Measurements from ENCODE around the gene ATP11A. TPM values are rescaled to one million over a fixed set of nuclear protein-coding genes. Genes with fewer than 3 reads are reported as not detected.

Gene ATP11A
- total RNA-seq, 1 experiment from 2014 or later = 65.3 TPM

GRCh38 chr13:112742583-112742982 is 52.7 kb downstream of the ATP11A start:
- H2AFZ ChIP-seq (ENCODE audit: low read length) = no peak overlapping the region
- no peak overlapping the region for H3K23ac ChIP-seq (ENCODE audit: insufficient read length, low read depth, low read length)
- DNase-seq = no peak
- peaks cover 0 to 3% (median 0%) of the 10 kb centered on the region in 3 experiments; a peak in 2 of 7 replicates for H3K36me3 Mint-ChIP-seq (ENCODE audit: insufficient read depth in 1 of 3, low read depth in 3 of 3)
- no peak overlapping the region for H3K4ac ChIP-seq (ENCODE audit: low read depth, low read length)
- peaks cover 13% of the 10 kb centered on the region; the same call in 1 of the 2 replicates for H3K4me1 ChIP-seq (ENCODE audit: insufficient read depth, low read length)
- no peaks in the 10 kb centered on the region for H3K79me1 ChIP-seq (ENCODE audit: insufficient read depth, low read depth, low read length, poor library complexity, severe bottlenecking)
- H3K79me2 ChIP-seq (ENCODE audit: insufficient read depth, low read length) = peaks cover 8% of the 10 kb centered on the region; the same call in 1 of the 2 replicates
- no peak overlapping the region for H3T11ph ChIP-seq (ENCODE audit: low read length)
- no peak overlapping the region for H3K4me2 ChIP-seq (ENCODE audit: insufficient read depth, insufficient read length, low read length)
- WGBS (ENCODE audit: extremely low coverage, insufficient read length, low lambda C conversion rate) = no CpG with 5 or more reads among the region's 14 CpGs
- H4K8ac ChIP-seq (replicated peaks; ENCODE audit: insufficient read length, low read depth, low read length) = no peak overlapping the region
- no peak overlapping the region for H3K14ac ChIP-seq (ENCODE audit: insufficient read depth, low read length)
- no peak overlapping the region for H2BK120ac ChIP-seq (ENCODE audit: low read depth, low read length, poor library complexity, severe bottlenecking)
- no peak overlapping the region for H4K91ac ChIP-seq (ENCODE audit: insufficient read length, low read depth, low read length)
- no peaks in the 10 kb centered on the region for H3K23me2 ChIP-seq (ENCODE audit: insufficient read length, low read depth, low read length, poor library complexity, severe bottlenecking)
- no peaks in the 10 kb centered on the region for H3K27me3 Mint-ChIP-seq (ENCODE audit: low read depth)
- peak overlapping the region in 2 of 3 experiments; percentile 11 to 31; a peak in 2 of 7 replicates for H3K27ac Mint-ChIP-seq
- H2AK5ac ChIP-seq (ENCODE audit: insufficient read length, low read length) = no peak overlapping the region
- no peak overlapping the region for H2BK15ac ChIP-seq (ENCODE audit: low read depth, low read length)
- no peaks in the 10 kb centered on the region for H4K20me1 ChIP-seq (ENCODE audit: control insufficient read depth, insufficient read depth, insufficient read length)
- H2BK20ac ChIP-seq (ENCODE audit: low read depth, low read length, poor library complexity, severe bottlenecking) = no peak overlapping the region
- H3K4me1 Mint-ChIP-seq = peaks cover 49 to 73% of the 10 kb centered on the region in 2 experiments
- no peak overlapping the region for H2BK5ac ChIP-seq (ENCODE audit: insufficient read length, low read length)
- H3K4me3 Mint-ChIP-seq = no peak overlapping the region
- H3K27me3 ChIP-seq (ENCODE audit: insufficient read depth, low read length) = no peaks in the 10 kb centered on the region
- no peak overlapping the region for H3K9ac ChIP-seq (ENCODE audit: extremely low read depth, insufficient read length, low read length)
- H2BK12ac ChIP-seq (ENCODE audit: insufficient read length, low read depth, low read length) = no peak overlapping the region
- H3K18ac ChIP-seq (ENCODE audit: insufficient read length, low read depth, low read length) = no peak overlapping the region
- H3K9me3 Mint-ChIP-seq = no peaks in the 10 kb centered on the region
- TF ChIP-seq CTCF (conservative IDR thresholded peaks at IDR 0.05) = no peak
- H4K5ac ChIP-seq (ENCODE audit: insufficient read length, low read depth, low read length) = no peak overlapping the region
- no peak overlapping the region for H3K27ac ChIP-seq (ENCODE audit: insufficient read length, low read depth, low read length)
- H3K9me3 ChIP-seq (ENCODE audit: control insufficient read depth, low read depth, low read length) = no peaks in the 10 kb centered on the region
- no peak overlapping the region for H3K56ac ChIP-seq (ENCODE audit: insufficient read length, low read depth, low read length)

Data from H9 (cell line).